MCF 10A (cell line): ENCODE results near the gene ADARB1. TPM values are rescaled to one million over a fixed set of nuclear protein-coding genes. Genes with fewer than 3 reads are reported as not detected.

Source experiments
- BruUV-seq: library from RNA; stranded (reverse); fragments of 400-500 nt; replicated peaks from 2 replicates; lab custom pipeline; 2021; lab: Mats Ljungman, UMichigan
- CTCF ChIA-PET: fragments of 300-600 bp; sonication (Branson Sonifier 250); formaldehyde crosslinking; extraction: SDS; loops from one replicate; lab custom pipeline; 2021; ENCODE audit warnings: antibody characterized with exemption, inconsistent platforms; lab: Yijun Ruan, JAX
- POLR2A ChIA-PET: fragments of 300-600, 350-650 bp; sonication (Branson Sonifier 250); formaldehyde crosslinking; extraction: SDS; loops from one replicate; lab custom pipeline; 2020; ENCODE audit warnings: antibody characterized with exemption, inconsistent platforms; lab: Yijun Ruan, JAX
- DNase-seq: peaks from one replicate; pipeline ENCODE4 v3.0.0-alpha.2; 2018; ENCODE audit not compliant: unreplicated experiment
- H3K27ac Mint-ChIP-seq: one replicate; pipeline ENCODE4 v1.8.0; 2022; ENCODE audit warnings: mild to moderate bottlenecking, low read depth, mixed read lengths; ENCODE audit not compliant: unreplicated experiment
- H3K27me3 Mint-ChIP-seq: one replicate; pipeline ENCODE4 v1.8.0; 2022; ENCODE audit warnings: mixed read lengths; ENCODE audit not compliant: insufficient read depth, unreplicated experiment
- H3K36me3 Mint-ChIP-seq: one replicate; pipeline ENCODE4 v1.8.0; 2022; ENCODE audit warnings: mild to moderate bottlenecking, moderate library complexity, mixed read lengths; ENCODE audit not compliant: insufficient read depth, unreplicated experiment
- H3K4me1 Mint-ChIP-seq: one replicate; pipeline ENCODE4 v1.8.0; 2022; ENCODE audit warnings: mixed read lengths; ENCODE audit not compliant: insufficient read depth, unreplicated experiment
- H3K4me3 Mint-ChIP-seq: one replicate; pipeline ENCODE4 v1.8.0; 2022; ENCODE audit warnings: mild to moderate bottlenecking, moderate library complexity, mixed read lengths; ENCODE audit not compliant: unreplicated experiment
- H3K9me3 Mint-ChIP-seq: one replicate; pipeline ENCODE4 v1.8.0; 2022; ENCODE audit warnings: mixed read lengths; ENCODE audit not compliant: unreplicated experiment
- intact Hi-C: fragments of 100-400 bp; cut with micrococcal nuclease; formaldehyde crosslinking; loops from 2 replicates; pipeline ENCODE4 v1.14.1; 2022
- total RNA-seq: library from RNA; stranded (reverse); gene quantifications from 2 replicates; pipeline ENCODE4 v1.2.3, GENCODE V29; 2022
- TF ChIP-seq, protein P1 (sequence below): fragments of 200-600 bp; IDR thresholded peaks from one replicate; pipeline ENCODE4 v1.8.0; 2022; ENCODE audit warnings: antibody characterized with exemption, mild to moderate bottlenecking; ENCODE audit not compliant: unreplicated experiment

ADARB1 gene
- total RNA-seq, 1 experiment from 2014 or later = 19.4 TPM

DNA sequence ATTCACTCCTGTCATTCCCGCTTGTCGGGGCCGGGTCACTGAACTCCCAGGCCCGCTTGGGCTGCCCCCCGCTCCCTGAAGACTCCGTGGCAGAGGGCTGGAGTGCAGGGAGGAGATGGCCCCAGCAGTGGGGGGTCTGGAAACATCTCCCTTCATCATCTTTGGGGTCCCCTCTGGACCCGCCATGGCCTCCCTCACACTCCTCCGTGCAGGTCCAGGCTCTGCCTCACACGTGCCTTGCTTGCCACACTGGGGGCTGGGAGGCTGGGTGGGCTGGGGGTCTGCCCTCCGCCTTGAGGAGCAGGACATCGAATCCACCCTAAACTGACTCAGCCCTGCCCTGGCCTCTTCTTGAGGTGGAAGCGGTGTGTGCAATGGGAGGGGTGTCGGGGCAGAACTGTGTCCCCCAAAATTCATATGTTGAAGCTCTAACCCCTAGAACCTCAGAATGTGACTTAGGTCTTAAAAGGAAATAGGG, 178.1 kb downstream of the ADARB1 start:
- intact Hi-C loops = no loop called here
- no TSS peak for BruUV-seq
- DNase-seq = no peak
- Mint-ChIP-seq H3K4me3 (no peak overlapping the region), H3K27ac (no peak overlapping the region), H3K36me3 (no peaks in the 10 kb centered on the region), H3K4me1 (peaks cover 7% of the 10 kb centered on the region), H3K9me3 (no peaks in the 10 kb centered on the region), H3K27me3 (peaks cover 49% of the 10 kb centered on the region)
- ChIA-PET POLR2A (no interaction called here), CTCF (no interaction called here)
- TF ChIP-seq, protein P1, sequence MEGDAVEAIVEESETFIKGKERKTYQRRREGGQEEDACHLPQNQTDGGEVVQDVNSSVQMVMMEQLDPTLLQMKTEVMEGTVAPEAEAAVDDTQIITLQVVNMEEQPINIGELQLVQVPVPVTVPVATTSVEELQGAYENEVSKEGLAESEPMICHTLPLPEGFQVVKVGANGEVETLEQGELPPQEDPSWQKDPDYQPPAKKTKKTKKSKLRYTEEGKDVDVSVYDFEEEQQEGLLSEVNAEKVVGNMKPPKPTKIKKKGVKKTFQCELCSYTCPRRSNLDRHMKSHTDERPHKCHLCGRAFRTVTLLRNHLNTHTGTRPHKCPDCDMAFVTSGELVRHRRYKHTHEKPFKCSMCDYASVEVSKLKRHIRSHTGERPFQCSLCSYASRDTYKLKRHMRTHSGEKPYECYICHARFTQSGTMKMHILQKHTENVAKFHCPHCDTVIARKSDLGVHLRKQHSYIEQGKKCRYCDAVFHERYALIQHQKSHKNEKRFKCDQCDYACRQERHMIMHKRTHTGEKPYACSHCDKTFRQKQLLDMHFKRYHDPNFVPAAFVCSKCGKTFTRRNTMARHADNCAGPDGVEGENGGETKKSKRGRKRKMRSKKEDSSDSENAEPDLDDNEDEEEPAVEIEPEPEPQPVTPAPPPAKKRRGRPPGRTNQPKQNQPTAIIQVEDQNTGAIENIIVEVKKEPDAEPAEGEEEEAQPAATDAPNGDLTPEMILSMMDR = no peak

DNA sequence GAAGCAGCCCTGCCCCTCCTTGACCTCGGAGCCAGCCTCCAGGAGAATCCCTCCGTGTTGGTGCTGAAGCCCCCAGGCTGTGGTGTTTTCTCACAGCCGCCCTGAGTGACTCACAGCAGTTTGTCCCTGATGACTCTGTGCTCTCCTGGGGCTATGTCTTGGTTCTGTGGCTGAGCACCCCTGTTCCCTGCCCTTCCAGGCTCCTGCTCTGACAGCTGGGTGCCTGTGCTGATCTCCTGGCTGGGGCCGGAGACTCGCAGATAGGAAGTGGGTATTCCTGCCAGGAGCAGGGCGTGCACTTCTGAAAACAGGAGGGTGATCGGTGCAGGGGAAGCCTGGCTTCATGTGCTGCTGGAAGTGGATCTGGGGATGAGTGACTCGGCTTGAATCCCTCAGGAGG, 178.8 kb downstream of the ADARB1 start:
- H3K4me3 Mint-ChIP-seq = no peak overlapping the region
- TF ChIP-seq, protein P1 = no peak
- CTCF ChIA-PET = interaction anchor here (0.7 kb wide), 1 partner anchor 217 kb away, joined by 3 read pairs; no protein-coding TSS in a partner anchor
- DNase-seq = peak; percentile 11
- no peak overlapping the region for H3K27ac Mint-ChIP-seq
- peaks cover 7% of the 10 kb centered on the region for H3K4me1 Mint-ChIP-seq
- POLR2A ChIA-PET = no interaction called here
- intact Hi-C loops = no loop called here
- BruUV-seq = no TSS peak
- H3K36me3 Mint-ChIP-seq = no peaks in the 10 kb centered on the region
- no peaks in the 10 kb centered on the region for H3K9me3 Mint-ChIP-seq
- peaks cover 42% of the 10 kb centered on the region for H3K27me3 Mint-ChIP-seq

DNA sequence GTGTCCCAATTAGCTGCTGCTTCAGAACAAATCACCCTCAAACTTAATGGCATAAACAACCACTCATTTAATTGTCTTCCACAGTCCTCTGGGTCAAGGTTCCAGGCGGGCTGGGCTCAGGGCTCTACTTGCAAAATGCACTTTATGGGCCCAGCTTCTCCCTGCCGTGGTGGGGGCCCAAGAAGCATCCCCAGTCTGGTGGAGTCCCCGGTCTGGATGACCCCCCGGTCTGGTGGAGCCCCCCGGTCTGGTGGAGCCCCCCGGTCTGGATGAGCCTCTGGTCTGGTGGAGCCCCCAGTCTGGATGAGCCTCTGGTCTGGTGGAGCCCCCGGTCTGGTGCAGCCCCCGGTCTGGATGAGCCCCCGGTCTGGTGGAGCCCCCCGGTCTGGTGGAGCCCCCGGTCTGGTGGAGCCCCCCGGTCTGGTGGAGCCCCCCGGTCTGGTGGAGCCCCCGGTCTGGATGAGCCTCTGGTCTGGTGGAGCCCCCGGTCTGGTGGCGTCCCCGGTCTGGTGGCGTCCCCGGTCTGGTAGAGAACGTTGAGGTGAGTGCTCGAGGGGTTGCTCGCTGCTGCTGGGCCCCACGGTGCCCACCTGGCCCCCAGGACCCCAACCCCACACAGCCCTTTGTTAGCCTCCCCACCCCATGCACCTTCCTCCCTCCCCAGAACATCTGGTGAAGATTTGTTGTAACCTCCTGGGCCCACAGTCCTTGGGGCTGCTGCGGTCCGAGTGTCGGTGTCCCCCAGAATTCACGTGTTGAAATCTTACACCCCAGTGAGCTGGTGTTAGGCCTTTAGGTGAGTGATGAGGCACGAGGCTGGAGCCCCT, 179.5 kb downstream of the ADARB1 start:
- Mint-ChIP-seq H3K4me3 (no peak overlapping the region), H3K36me3 (no peaks in the 10 kb centered on the region), H3K9me3 (no peaks in the 10 kb centered on the region), H3K4me1 (peaks cover 7% of the 10 kb centered on the region), H3K27ac (no peak overlapping the region), H3K27me3 (peaks cover 36% of the 10 kb centered on the region)
- no peak for DNase-seq
- TF ChIP-seq, protein P1 = no peak
- POLR2A ChIA-PET = no interaction called here
- BruUV-seq = no TSS peak
- CTCF ChIA-PET = interaction anchor here (0.6 to 0.7 kb wide), 2 partner anchors 89 to 217 kb away, joined by 3 read pairs; no protein-coding TSS in a partner anchor
- intact Hi-C loops = no loop called here

DNA sequence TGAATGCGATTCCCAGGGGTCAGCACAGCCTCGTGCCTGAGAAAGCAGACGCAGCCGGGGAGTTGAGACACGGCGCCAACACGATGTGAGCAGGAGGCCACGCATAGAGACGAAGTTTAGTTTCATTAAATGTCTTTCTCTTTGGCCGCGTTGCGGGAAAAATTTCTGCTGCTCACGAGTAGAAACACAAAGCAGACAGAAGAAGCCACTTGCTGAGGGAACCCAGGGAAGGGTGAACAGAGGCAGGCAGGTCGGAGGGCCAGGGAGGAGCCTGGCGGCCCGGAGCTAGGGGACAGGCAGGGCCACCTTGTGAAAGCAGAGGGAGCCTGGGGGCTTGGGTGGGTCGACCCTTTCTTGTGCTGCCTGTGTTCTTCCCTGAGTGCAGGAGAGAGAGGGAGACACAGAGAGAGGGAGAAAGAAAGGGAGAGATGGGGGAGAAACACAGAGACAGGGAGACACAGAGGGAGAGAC, 180.1 kb downstream of the ADARB1 start:
- ChIA-PET POLR2A (no interaction called here), CTCF (no interaction called here)
- TF ChIP-seq, protein P1 = no peak
- Mint-ChIP-seq H3K27ac (no peak overlapping the region), H3K4me3 (no peak overlapping the region), H3K27me3 (peaks cover 29% of the 10 kb centered on the region), H3K4me1 (peaks cover 7% of the 10 kb centered on the region), H3K36me3 (no peaks in the 10 kb centered on the region), H3K9me3 (no peaks in the 10 kb centered on the region)
- no peak for DNase-seq
- intact Hi-C loops = no loop called here
- BruUV-seq = no TSS peak
